Subcutaneous adipose tissue (tissue), 4 donors: ENCODE data around the gene RFK. TPM values are rescaled to one million over a fixed set of nuclear protein-coding genes. Genes with fewer than 3 reads are reported as not detected.

Source experiments
- total RNA-seq, 4 donors: library from RNA; depleted of rRNA; stranded (reverse); fragments of >200 nt; gene quantifications; one replicate each; pipeline ENCODE4 v1.1.0, GENCODE V29; 2016
- TF ChIP-seq, protein P1 (sequence below): fragments of 450-650 bp; IDR thresholded peaks from one replicate; pipeline ENCODE4 v1.5.1; 2016; ENCODE audit warnings: low read depth, mild to moderate bottlenecking, control low read depth, antibody characterized with exemption, moderate library complexity

RFK gene
- total RNA-seq, 4 donors from 2014 or later: 10.8 to 19.4 (median 15.6) TPM

DNA sequence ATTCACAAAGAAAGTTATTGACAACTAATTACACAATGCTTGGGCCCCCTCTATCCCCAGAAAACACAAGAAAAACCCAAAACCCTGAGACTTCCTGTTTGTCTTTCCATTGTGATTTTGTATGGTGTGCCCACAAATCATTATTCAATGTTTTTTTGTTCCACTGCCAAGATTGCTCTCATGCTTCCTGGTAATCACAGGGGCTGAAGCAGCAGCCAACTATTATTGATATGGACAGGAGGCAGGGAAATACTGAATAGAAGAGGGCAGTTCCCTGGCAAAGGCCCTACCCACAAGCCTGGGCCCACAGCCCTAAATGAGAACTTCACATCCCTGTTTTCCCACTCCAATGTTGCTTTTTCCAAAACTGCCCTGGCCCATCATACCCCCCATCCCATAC is 21.5 kb upstream of the RFK start:
- TF ChIP-seq, protein P1, sequence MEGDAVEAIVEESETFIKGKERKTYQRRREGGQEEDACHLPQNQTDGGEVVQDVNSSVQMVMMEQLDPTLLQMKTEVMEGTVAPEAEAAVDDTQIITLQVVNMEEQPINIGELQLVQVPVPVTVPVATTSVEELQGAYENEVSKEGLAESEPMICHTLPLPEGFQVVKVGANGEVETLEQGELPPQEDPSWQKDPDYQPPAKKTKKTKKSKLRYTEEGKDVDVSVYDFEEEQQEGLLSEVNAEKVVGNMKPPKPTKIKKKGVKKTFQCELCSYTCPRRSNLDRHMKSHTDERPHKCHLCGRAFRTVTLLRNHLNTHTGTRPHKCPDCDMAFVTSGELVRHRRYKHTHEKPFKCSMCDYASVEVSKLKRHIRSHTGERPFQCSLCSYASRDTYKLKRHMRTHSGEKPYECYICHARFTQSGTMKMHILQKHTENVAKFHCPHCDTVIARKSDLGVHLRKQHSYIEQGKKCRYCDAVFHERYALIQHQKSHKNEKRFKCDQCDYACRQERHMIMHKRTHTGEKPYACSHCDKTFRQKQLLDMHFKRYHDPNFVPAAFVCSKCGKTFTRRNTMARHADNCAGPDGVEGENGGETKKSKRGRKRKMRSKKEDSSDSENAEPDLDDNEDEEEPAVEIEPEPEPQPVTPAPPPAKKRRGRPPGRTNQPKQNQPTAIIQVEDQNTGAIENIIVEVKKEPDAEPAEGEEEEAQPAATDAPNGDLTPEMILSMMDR: no peak

DNA sequence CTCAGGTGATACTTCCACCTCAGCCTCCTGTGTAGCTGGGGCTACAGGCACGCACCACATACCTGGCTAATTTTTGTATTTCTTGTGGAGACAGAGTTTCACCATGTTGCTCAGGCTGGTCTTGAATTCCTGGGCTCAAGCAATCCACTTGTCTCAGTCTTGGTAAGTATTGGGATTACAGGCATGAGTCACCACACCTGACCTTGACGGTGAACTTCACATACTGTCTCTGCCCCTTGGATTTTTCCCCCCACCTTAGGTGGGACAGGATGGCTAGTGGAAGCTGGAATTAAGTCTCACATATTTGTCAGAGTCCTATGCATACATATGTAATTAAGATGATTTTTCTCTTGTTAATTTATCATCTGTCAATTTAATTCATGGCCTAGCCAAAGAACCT is 20.9 kb upstream of the RFK start:
- TF ChIP-seq, protein P1: no peak

DNA sequence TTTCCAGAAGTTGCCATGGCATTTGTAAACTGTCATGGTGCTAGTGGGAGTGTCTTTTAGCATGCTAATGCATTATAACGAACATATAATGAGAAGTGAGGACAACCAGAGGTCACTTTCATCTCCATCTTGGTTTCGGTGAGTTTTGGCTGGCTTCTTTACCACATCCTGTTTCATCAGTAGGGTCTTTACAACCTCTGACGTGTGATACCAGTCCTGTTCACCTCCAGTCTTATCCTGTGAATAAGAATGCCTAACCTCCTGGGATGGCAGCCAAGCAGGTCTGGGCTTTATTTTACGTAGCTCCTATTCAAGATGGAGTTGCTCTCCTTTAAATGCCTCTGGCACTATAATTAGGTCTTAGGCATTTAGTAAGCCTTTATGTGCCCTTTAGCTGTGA is 20.4 kb upstream of the RFK start:
- TF ChIP-seq, protein P1: no peak

DNA sequence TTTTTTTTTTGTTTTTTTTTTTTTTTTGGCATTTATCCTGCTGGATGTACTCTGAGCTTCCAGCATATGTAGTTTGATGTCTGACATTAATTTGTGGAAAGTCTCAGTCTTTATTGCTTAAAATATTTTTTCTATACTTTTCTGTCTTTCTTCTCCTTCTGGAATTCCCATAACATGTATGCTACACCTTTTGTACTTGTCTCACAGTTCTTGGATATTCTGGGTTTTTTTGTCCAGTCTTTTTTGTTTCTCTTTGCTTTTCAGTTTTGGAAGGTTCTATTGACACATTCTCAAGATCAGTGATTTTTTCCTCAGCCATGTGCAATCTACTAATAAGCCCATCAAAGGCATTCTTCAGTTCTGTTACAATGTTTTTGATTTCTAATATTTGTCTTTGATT is 19.4 kb upstream of the RFK start:
- TF ChIP-seq, protein P1: no peak

DNA sequence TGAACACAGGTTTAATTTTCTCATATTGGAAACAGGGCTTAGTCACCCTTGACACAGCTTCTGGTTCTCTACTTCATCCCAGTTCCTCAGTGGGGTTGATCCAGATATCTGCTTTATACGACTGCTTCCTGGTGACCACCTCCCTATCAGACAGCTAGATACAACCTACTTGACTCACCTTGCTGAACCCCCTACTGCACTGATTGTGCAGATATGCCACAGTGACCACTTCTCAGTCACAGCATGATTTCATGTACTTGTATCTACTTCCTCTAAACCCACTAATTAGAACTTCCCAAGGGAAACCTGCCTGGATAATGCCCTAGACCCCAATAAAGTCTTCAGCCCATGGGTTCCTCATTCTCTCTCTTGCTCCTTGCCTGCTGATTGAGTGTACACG is 18.4 kb upstream of the RFK start:
- TF ChIP-seq, protein P1: no peak

DNA sequence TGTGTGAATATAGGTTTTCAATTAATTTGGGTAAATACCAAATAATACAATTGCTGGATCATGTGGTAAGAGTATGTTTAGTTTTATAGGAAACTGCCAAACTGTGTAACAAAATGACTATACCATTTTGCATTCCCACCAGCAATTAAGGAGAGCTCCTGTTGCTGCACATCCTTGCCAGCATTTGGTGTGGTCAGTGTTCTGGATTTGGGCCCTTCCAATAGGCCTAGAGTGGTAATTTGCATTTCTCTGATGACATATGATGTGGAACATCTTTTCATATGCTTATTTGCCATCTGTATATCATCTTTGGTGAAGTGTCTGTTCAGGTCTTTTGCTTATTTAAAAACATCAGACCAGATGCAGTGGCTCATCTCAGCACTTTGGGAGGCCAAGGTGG is 11.6 kb upstream of the RFK start:
- TF ChIP-seq, protein P1: no peak

DNA sequence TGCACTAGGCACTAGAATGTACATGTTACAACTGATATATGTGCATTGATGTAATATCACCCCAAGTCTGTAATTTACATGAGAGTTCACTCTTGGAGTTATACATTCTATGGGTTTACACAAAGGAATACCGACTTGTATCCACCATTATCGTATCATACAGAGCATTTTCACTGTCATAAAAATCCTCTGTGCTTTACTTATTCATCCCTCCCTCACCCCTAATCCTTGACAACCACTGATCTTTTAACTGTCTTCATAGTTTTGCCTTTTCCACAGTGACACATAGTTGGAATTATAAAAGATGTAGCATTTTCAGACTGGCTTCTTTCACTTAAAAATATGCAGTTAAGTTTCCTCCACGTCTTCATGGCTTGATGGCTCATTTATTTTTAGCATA is 11.1 kb upstream of the RFK start:
- TF ChIP-seq, protein P1: no peak
